PC-9 (cell line): ENCODE results near the gene GRIK3.

ENCODE experiments used
- CTCF ChIP-seq: fragments of 200-600 bp; sonication (generic); conservative IDR thresholded peaks from 2 replicates; pipeline ENCODE4 v1.6.1; 2017; ENCODE audit warnings: mixed run types, antibody characterized with exemption, mild to moderate bottlenecking, moderate library complexity
- EZH2 ChIP-seq: fragments of 200-600 bp; sonication (generic); IDR thresholded peaks from 2 replicates; pipeline ENCODE4 v1.8.0; 2017; ENCODE audit warnings: antibody characterized with exemption, low read depth

- no peak for TF ChIP-seq CTCF
- no peak for TF ChIP-seq EZH2
Measured at GRCh38 chr1:37018510-37018909, 15.8 kb downstream of the GRIK3 start.
